Skeletal muscle satellite cell (primary cell): ENCODE results near the gene ZNF662.
"Not testable (repeated sequence)": the region's sequence is repeated elsewhere in the genome, so short reads cannot be mapped to it uniquely, and the experiment has no call there.

Experiments used
- H3K27me3 ChIP-seq: 2 replicates; pipeline ENCODE4 v1.7.0; 2013; ENCODE audit warnings: low read length; ENCODE audit not compliant: control insufficient read depth, insufficient read depth
- H3K36me3 ChIP-seq: 2 replicates; pipeline ENCODE4 v1.7.0; 2013; ENCODE audit warnings: mild to moderate bottlenecking, control low read depth, low read length; ENCODE audit not compliant: insufficient read depth
- H3K4me1 ChIP-seq: 2 replicates; pipeline ENCODE4 v1.7.0; 2013; ENCODE audit warnings: low read length; ENCODE audit not compliant: control insufficient read depth, insufficient read depth
- H3K4me2 ChIP-seq: 2 replicates; pipeline ENCODE4 v1.7.0; 2013; ENCODE audit warnings: mild to moderate bottlenecking, low read length
- H3K4me3 ChIP-seq: 2 replicates; pipeline ENCODE4 v1.7.0; 2013; ENCODE audit warnings: low read length
- H3K9ac ChIP-seq: 2 replicates; pipeline ENCODE4 v1.7.0; 2013; ENCODE audit warnings: mild to moderate bottlenecking, low read depth, low read length, moderate library complexity
- H3K9me3 ChIP-seq: replicated peaks from 2 replicates; pipeline ENCODE4 v1.7.0; 2013; ENCODE audit warnings: mild to moderate bottlenecking, control low read depth, low read length

Gene ZNF662

DNA sequence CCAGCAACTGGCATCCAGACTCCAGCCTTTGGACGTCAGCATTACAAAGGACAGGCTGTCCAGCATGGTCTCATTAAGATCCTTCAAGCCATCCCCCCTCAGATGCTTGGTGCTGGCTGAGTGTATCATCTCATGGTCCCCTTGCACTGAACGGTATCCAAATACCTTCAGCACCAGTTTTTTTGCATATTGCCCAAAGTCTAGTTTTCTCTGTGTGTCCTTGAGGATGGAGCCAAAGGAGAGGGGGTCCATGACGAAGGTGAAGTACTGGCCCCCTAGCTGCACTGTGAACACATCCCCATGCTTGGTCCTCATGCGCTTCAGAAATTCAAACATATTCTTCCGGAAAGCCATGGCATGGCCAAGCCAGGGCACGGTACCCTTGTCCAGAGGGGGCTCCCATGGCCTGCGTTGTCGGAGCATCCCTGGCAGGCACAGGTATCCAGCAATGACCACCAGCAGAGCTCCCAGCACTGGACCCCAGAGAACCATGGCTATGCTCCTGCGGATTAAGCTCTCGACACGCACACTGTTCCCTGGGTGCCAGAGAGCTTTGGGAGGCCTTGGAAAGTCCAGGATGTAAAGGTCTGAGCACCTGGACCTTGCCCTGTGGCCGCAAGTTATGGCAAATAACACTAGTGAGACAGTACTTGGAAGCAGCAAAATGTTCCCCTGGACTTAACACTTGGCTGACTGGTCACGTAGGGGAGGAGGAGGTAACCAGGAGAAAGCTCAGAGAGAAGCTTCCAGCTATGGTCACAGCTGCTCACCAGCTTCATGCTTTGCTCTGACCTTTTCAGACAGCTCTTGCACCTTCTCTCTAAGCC lies 30.4 kb upstream of the ZNF662 start, which contains the start of gene CYP8B1:
TSS of gene CYP8B1 (minus strand) at position 555 of the 827 bp plus-strand sequence. CDS start at position 492, 63 bp downstream.
- Histone ChIP-seq H3K4me1 (no peaks in the 10 kb centered on the region), H3K4me2 (no peak within 1 kb of the TSS), H3K4me3 (no peak within 1 kb of the TSS), H3K9ac (no peak within 1 kb of the TSS), H3K36me3 (no peaks in the 10 kb centered on the region), H3K27me3 (peaks cover 67% of the 10 kb centered on the region), H3K9me3 (no peaks in the 10 kb centered on the region)

DNA sequence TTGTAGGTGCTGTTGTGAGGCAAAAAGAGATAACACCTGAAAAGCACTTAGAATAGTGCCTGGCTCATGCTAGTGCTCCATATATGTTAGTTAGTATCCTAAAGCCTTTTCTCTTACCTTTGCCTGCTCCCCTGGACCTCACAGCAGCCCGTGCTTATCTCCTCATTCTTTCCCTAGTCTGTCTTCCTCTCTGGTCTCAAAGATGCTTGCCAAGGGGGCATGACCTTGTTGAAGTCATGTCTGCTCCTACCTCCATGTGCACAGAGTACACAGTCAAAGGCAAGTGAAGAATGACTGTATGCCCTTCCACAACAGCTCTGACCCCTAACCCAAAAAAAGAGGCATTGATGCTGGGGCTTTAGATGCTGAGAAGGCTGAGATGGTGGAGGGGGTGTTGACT lies 29.5 kb upstream of the ZNF662 start:
- Histone ChIP-seq H3K9ac (no peak overlapping the region), H3K4me1 (peaks cover 3% of the 10 kb centered on the region), H3K9me3 (no peaks in the 10 kb centered on the region), H3K36me3 (no peaks in the 10 kb centered on the region), H3K4me2 (no peak overlapping the region), H3K4me3 (no peak overlapping the region), H3K27me3 (peaks cover 64% of the 10 kb centered on the region)

DNA sequence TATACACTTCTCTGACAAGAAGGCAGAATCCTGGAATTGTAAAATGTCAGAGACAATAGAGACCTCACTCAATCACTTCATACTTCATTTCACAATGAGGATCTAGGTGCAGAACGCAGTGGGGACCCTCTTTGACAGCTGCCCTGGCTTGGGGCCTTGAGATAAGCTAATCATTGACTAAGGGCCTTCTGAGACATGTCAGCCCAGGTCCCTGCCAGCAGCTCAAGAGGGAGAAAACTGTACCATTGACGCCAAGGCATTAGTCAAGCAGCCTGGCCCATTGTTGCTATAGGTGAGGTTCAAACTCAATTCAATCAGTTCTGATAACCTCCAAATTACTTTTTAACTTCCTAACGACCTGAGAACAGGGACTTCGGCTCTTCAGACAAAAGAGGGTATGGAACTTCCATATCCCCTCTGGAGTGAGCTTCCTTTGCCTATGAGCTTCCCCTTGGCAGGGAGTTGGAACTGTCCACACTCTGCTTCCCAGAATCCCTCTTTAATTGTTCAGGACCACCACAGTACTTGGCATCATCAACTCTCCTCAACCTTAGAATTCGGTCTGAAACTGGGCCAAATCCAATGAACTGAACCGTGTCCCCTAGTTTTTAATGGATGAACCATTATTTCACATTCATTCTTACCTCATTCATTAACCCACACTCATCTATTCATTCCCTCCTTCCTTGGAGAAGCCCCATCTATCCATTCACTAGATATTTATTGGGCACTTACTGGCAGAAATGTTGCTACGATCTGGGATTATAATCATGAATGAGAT lies 28.8 kb upstream of the ZNF662 start:
- H3K9ac ChIP-seq = no peak overlapping the region
- H3K36me3 ChIP-seq = no peaks in the 10 kb centered on the region
- peaks cover 56% of the 10 kb centered on the region for H3K27me3 ChIP-seq
- H3K9me3 ChIP-seq = no peaks in the 10 kb centered on the region
- no peak overlapping the region for H3K4me2 ChIP-seq
- H3K4me3 ChIP-seq = no peak overlapping the region
- H3K4me1 ChIP-seq = peaks cover 6% of the 10 kb centered on the region

DNA sequence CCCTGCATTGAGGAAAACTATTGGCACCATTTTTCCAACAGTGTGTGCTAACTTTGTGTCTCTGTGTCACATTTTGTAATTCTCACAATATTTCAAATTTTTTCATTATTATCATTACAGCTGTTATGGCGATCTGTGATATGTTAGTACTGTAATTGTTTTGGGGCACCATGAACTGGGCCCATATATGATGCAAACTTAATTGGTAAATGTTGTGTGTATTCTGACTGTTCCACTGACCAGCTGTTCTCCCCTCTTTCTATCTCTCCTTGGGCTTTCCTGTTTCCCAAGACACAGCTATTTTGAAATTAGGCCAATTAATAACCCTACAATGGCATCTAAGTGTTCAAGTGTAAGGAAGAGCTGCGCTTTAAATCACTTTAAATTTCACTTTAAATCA lies 28.1 kb upstream of the ZNF662 start:
- Histone ChIP-seq H3K27me3 (peaks cover 49% of the 10 kb centered on the region), H3K4me1 (peaks cover 6% of the 10 kb centered on the region), H3K9me3 (no peaks in the 10 kb centered on the region), H3K9ac (no peak overlapping the region), H3K36me3 (no peaks in the 10 kb centered on the region), H3K4me3 (no peak overlapping the region), H3K4me2 (no peak overlapping the region)

DNA sequence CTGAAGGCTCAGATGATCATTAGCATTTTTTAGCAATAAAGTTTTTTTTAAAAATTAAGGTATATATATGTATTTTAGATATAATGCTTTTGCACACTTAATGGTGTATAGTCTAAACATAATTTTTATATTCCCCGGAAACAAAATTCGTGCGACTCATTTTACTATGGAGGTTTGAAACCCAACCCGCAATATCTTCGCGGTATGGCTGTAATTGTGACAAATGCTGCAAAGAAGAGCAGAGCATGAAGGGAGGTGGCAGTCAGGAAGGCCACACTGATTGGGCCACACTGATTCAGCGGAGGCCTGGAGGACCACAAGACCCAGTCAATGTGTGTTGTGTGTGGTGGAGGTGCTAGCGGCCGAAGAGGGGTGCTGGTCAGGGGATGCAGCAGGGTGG lies 25.8 kb upstream of the ZNF662 start:
- peaks cover 6% of the 10 kb centered on the region for H3K4me1 ChIP-seq
- H3K4me2 ChIP-seq = peak overlapping the region; percentile 85
- H3K4me3 ChIP-seq = peak overlapping the region; percentile 74
- H3K9ac ChIP-seq = peak overlapping the region; percentile 81
- H3K36me3 ChIP-seq = no peaks in the 10 kb centered on the region
- peaks cover 38% of the 10 kb centered on the region for H3K27me3 ChIP-seq
- no peaks in the 10 kb centered on the region for H3K9me3 ChIP-seq

DNA sequence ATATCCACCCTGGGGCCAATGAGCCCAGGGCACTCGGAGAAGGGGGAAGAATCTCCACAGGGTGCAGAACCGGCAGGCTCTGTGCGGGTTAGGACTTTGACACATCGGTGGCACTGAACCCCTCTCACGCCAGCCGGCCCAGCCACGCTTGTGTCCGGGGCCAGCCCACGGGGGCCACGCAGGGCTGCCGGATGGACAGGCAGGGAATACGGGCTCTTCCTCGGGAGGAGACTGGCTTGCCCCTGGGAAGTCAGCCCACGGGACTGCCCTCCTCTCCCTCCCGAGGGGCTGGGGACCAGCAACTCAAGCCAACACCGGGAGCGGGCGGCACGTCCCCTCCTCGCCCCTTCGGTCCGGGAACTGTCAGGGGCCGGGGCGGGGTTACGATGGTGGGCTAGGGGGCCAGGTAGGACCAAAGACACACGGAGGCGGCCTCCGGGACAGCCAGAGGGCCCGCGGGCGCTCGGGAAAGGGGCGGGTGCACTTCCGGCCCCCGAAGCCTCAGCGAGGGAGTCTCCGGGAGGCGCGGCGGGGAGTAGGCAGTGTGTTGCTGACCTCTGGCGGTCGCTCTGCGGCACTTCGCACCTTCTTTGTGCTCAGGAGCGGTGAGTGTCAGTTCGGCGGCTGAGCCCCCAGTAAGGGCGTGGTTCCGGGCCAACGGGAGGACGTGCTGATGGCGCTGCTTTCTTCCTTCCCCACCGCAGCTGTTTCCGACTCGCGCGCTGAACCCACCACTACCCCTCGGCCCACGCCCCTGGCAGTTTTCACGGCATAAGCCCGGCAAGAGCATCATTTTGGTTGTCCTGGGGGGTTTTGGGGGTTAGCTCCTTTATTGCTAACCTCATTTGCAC lies 25.1 kb upstream of the ZNF662 start:
- Histone ChIP-seq H3K9me3 (no peaks in the 10 kb centered on the region), H3K4me3 (peak overlapping the region; percentile 74), H3K9ac (peak overlapping the region; percentile 81), H3K4me1 (peaks cover 6% of the 10 kb centered on the region), H3K36me3 (no peaks in the 10 kb centered on the region), H3K4me2 (peak overlapping the region; percentile 85), H3K27me3 (peaks cover 31% of the 10 kb centered on the region)

DNA sequence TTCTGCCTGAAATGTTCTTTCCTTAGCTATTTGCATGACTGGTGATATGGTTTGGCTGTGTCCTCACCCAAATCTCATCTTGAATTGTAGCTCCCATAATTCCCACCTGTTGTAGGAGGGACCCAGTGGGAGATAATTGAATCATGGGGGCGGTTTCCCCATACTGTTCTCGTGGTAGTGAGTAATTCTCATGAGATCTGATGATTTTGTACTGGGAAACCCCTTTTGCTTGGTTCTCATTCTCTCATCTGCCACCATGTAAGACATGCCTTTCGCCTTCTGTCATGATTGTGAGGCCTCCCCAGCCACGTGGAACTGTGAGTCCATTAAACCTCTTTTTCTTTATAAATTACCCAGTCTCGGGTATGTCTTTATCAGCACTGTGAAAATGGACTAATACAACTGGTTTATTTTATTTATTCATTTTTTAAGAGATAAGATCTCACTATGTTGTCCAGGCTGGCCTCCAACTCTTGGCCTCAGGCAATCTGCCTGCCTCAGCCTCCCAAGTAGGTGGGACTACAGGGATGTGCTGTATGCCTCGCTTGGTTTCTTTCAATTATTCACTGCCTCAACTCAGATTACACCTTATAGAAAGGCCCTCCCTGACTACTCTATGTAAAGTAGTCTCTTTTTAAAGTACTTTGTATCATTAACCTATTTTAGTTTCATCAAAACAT lies 22.6 kb upstream of the ZNF662 start:
- not testable (repeated sequence) for H3K4me1 ChIP-seq, H3K4me2 ChIP-seq, H3K9ac ChIP-seq, H3K36me3 ChIP-seq, H3K9me3 ChIP-seq, H3K4me3 ChIP-seq
- H3K27me3 ChIP-seq = peaks cover 36% of the 10 kb centered on the region

DNA sequence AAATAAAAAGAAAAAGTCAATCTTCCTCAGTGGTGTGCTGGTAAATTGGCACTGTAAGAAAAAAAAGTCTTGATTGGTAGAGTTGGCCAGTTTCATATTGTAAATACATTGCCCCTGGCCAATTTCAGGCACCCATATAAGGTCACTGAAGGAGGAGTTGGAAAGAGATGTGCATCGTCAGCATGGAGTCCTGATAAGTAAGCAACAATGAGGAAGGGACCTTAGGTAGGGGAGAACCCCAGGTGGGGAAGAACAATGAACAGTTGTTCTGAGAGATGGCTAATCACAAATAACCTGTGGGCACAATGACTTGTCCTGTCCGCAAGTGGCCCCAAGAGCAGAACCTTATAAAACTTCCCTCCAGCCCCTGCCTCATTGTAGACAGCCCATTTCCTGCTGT lies 21.6 kb upstream of the ZNF662 start:
- no peaks in the 10 kb centered on the region for H3K36me3 ChIP-seq
- no peaks in the 10 kb centered on the region for H3K9me3 ChIP-seq
- peaks cover 35% of the 10 kb centered on the region for H3K27me3 ChIP-seq
- H3K4me1 ChIP-seq = peaks cover 6% of the 10 kb centered on the region
- no peak overlapping the region for H3K4me3 ChIP-seq
- no peak overlapping the region for H3K4me2 ChIP-seq
- H3K9ac ChIP-seq = no peak overlapping the region

DNA sequence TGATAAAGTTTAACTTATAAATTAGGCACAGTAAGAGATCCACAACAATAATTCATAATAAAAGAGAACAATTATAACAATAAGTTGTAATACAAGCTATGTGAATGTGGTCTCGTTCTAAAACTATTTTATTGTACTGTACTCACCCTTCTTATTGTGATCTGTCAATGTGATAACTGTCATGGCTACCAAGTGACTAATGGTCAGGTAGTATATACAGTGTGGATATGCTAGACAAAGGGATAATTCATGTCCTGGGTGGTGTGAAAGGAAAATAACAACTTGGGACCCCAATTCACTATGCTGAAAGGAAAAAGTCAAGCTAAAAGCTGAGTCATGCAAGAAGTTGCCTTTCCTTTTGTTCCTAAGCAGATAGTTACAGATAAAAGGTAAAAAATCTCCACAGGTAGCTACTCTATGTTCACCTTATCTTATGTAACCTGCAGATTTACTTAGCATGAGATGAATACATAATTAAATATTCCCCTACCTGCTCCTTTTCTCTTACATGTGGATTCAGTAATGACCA lies 19.6 kb upstream of the ZNF662 start:
- Histone ChIP-seq H3K4me3 (no peak overlapping the region), H3K4me2 (no peak overlapping the region)

DNA sequence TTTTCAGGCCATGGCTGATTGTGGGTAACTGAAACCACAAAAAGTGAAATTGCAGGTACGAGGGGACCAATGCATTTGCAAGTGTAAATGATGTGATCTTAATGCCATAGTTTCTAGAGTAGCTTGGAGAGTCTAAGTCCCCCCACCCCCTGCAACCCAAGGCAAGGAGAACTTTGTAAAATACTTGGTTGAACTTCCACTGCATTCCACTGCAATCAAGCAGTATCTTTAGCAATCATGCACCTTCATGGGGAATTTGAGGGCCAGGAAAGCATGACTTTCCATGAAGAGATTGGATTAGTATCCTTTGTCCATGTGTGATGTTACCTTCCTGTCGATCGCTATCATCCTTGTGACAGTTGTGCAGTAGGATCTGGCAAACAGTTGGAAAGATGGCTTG lies 18.9 kb upstream of the ZNF662 start:
- Histone ChIP-seq H3K27me3 (peaks cover 42% of the 10 kb centered on the region), H3K36me3 (no peaks in the 10 kb centered on the region), H3K4me2 (no peak overlapping the region), H3K9ac (no peak overlapping the region), H3K9me3 (no peaks in the 10 kb centered on the region), H3K4me3 (no peak overlapping the region), H3K4me1 (no peaks in the 10 kb centered on the region)

More for the DNA sequence above, 19.6 kb upstream of the ZNF662 start:
- peaks cover 3% of the 10 kb centered on the region for H3K4me1 ChIP-seq
- H3K27me3 ChIP-seq = peaks cover 36% of the 10 kb centered on the region
- no peaks in the 10 kb centered on the region for H3K9me3 ChIP-seq
- no peaks in the 10 kb centered on the region for H3K36me3 ChIP-seq
- H3K9ac ChIP-seq = no peak overlapping the region
